Activated T-helper 17 cell treated with anti-CD3 and anti-CD28 coated beads, Interleukin-2, amount 50 U/mL, for 72 hours (primary cell): Measurements from ENCODE around the gene CNFN. TPM values are rescaled to one million over a fixed set of nuclear protein-coding genes. Genes with fewer than 3 reads are reported as not detected.

Experiments
- ATAC-seq: fragments of 150-1000 bp; cut with Tn5 transposase; replicated peaks from 2 replicates; pipeline ENCODE4 v1.10.0; 2021; ENCODE audit warnings: mild to moderate bottlenecking, moderate library complexity
- H3K27ac Mint-ChIP-seq: one replicate; pipeline ENCODE4 v1.8.0; 2022; ENCODE audit warnings: mixed read lengths
- H3K27me3 Mint-ChIP-seq: one replicate; pipeline ENCODE4 v1.8.0; 2022; ENCODE audit warnings: mixed read lengths
- H3K36me3 Mint-ChIP-seq: one replicate; pipeline ENCODE4 v1.8.0; 2022; ENCODE audit warnings: low read depth, mild to moderate bottlenecking, mixed read lengths
- H3K4me1 Mint-ChIP-seq: one replicate; pipeline ENCODE4 v1.8.0; 2022; ENCODE audit warnings: mixed read lengths
- H3K4me3 Mint-ChIP-seq: one replicate; pipeline ENCODE4 v1.8.0; 2022; ENCODE audit warnings: mild to moderate bottlenecking, mixed read lengths
- H3K9me3 Mint-ChIP-seq: one replicate; pipeline ENCODE4 v1.8.0; 2022; ENCODE audit warnings: mixed read lengths
- total RNA-seq, 2 donors: library from RNA; stranded (reverse); gene quantifications; one replicate each; pipeline ENCODE4 v1.2.3, GENCODE V29; 2022

The CNFN gene
- total RNA-seq, 2 donors from 2014 or later = 0.54 TPM; not detected in 1

DNA sequence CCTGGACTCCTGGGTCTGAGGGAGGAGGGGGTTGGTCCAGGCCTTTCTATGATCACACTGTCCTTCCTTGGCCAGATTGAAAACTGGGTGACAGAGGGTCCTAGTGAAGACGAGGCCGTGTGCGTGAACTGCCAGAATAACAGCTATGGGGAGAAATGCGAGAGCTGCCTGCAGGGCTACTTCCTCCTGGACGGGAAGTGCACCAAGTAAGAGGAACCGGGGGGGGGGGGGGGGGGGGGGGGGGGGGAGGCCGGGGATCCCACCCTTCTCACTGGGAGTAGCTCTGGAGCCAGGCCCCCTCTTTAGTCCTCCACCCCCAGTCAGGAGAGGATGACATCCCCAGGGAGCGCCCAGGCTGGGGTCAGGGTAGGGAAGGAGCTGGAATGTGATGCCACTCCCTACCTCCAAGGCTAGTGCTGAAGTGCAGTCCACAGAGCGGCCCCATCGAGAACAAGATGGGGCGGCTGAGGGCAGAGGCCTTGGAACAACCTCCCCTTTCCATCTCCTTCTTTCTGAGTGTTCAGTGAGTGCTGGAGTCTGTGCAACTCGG is 19.4 kb downstream of the CNFN start:
- Mint-ChIP-seq H3K4me3 (no peak overlapping the region), H3K9me3 (no peaks in the 10 kb centered on the region), H3K27me3 (no peaks in the 10 kb centered on the region), H3K4me1 (peaks cover 5% of the 10 kb centered on the region), H3K27ac (no peak overlapping the region), H3K36me3 (no peaks in the 10 kb centered on the region)
- ATAC-seq = no peak

GRCh38 chr19:42370068-42370520 is 20.0 kb downstream of the CNFN start:
- Mint-ChIP-seq H3K27me3 (no peaks in the 10 kb centered on the region), H3K9me3 (no peaks in the 10 kb centered on the region), H3K27ac (no peak overlapping the region), H3K36me3 (no peaks in the 10 kb centered on the region), H3K4me3 (no peak overlapping the region), H3K4me1 (peaks cover 5% of the 10 kb centered on the region)
- ATAC-seq = no peak

GRCh38 chr19:42369433-42370067 is 20.5 kb downstream of the CNFN start:
- Mint-ChIP-seq H3K27ac (no peak overlapping the region), H3K36me3 (no peaks in the 10 kb centered on the region), H3K27me3 (no peaks in the 10 kb centered on the region), H3K4me3 (no peak overlapping the region), H3K9me3 (no peaks in the 10 kb centered on the region), H3K4me1 (peaks cover 5% of the 10 kb centered on the region)
- ATAC-seq = no peak

DNA sequence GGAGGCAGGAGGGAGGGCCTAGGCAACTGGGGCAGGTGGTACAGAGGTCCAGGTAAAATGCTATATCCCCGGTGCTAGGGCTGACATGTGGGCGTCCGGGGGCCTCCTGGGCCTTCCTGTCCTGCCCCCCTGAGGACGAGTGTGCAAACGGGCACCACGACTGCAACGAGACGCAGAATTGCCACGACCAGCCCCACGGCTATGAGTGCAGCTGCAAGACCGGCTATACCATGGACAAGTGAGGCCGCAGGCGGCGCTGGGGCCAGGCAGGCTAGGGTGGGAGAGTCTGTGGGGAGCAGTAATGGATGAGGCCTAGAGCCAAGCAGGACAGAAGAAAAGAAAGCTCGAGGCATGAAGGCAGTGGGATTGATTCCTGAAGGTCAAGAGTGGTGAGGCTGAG is 21.3 kb downstream of the CNFN start:
- Mint-ChIP-seq H3K4me3 (no peak overlapping the region), H3K9me3 (no peaks in the 10 kb centered on the region), H3K4me1 (peaks cover 5% of the 10 kb centered on the region), H3K36me3 (no peaks in the 10 kb centered on the region), H3K27me3 (no peaks in the 10 kb centered on the region), H3K27ac (peak overlapping the region; percentile 22)
- no peak for ATAC-seq

- no peak for ATAC-seq
- Mint-ChIP-seq H3K9me3 (no peaks in the 10 kb centered on the region), H3K27ac (no peak overlapping the region), H3K4me1 (peaks cover 5% of the 10 kb centered on the region), H3K36me3 (no peaks in the 10 kb centered on the region), H3K4me3 (no peak overlapping the region), H3K27me3 (no peaks in the 10 kb centered on the region)
Observed at GRCh38 chr19:42368360-42368759, 21.7 kb downstream of the CNFN start.

GRCh38 chr19:42367929-42368328 is 22.2 kb downstream of the CNFN start:
- Mint-ChIP-seq H3K4me3 (no peak overlapping the region), H3K27me3 (no peaks in the 10 kb centered on the region), H3K9me3 (no peaks in the 10 kb centered on the region), H3K4me1 (peaks cover 5% of the 10 kb centered on the region), H3K27ac (no peak overlapping the region), H3K36me3 (no peaks in the 10 kb centered on the region)
- ATAC-seq = no peak

DNA sequence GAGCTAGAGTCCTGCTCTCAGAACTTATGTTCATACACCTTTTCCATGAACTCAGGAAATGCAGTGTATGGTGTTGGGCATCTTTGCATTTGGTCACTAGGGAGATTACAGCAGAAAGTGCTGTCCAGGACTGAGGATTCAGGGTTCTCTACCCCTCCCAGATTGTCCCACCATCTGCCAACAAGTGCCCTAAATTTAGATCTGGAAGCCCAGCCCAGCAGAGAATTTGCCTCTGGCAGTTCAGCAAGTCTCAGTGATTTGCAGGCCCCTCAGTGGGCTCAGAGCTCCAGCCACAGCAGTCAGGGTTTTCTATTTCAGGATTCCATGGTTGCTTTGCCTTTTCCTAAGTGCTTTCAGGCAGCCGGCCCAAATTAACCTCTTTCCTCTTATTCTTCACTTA is 23.4 kb downstream of the CNFN start:
- Mint-ChIP-seq H3K27ac (no peak overlapping the region), H3K4me1 (peaks cover 5% of the 10 kb centered on the region), H3K36me3 (no peaks in the 10 kb centered on the region), H3K27me3 (no peaks in the 10 kb centered on the region), H3K4me3 (no peak overlapping the region), H3K9me3 (no peaks in the 10 kb centered on the region)
- ATAC-seq = no peak

DNA sequence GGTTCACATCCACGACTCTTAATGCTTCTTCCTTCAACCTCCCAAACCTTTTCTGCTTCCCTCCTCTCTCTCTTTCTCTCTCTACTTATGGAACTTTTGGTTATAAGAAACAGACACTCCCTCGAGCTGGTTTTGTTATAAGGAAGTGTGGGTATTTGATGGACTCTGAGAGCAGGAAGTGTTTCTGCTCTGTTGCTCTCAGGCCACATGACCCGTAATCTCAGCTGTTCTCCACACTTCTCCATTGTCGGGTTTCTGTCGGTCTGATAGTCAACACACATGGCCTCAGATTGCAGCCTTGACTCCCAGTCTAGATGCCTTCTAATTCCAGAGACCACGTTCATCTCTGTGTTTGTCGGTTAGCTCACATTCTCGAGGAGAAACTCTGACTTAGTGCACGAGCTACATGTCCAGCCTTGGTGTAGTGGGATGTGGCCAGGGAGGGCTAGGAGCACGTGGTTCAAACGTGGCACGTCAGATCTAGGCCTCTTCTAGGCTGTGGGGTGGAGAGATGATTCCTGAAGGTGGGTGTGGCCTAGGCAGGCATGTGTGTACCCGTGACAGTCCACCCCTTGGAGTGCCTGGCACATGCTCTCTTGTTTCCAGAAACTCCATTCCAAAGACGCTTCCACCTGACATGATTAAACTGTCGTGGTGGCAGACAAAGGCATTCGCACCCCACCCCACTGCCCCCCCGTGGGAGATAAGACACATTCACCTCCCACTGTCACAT is 26.3 kb downstream of the CNFN start:
- no peaks in the 10 kb centered on the region for H3K9me3 Mint-ChIP-seq
- H3K27me3 Mint-ChIP-seq = no peaks in the 10 kb centered on the region
- no peaks in the 10 kb centered on the region for H3K36me3 Mint-ChIP-seq
- H3K4me3 Mint-ChIP-seq = no peak overlapping the region
- H3K4me1 Mint-ChIP-seq = peaks cover 5% of the 10 kb centered on the region
- H3K27ac Mint-ChIP-seq = no peak overlapping the region
- ATAC-seq = no peak

DNA sequence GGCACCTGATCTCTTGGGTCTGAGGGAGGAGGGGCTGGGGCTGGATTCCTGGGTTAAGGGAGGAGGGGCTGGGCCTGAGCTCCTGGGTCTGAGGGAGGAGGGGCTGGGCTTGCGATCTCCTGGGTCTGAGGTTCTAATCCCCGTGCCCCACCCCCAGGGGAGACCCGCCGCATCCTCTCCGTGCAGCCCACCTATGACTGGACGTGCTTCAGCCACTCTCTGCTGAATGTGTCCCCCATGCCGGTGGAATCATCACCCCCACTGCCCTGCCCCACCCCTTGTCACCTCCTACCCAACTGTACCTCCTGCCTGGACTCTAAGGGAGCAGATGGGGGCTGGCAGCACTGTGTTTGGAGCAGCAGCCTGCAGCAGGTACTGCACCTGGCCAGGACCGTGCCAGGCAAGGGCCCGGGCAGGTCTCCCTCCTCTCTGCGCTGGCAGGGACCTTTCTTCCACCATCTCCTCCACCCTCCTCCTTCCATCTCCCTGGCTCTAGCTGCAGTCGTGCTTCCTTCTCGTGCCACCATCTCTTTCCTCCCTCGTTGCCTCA is 27.1 kb downstream of the CNFN start:
- Mint-ChIP-seq H3K27ac (no peak overlapping the region), H3K4me1 (peaks cover 5% of the 10 kb centered on the region), H3K9me3 (no peaks in the 10 kb centered on the region), H3K4me3 (no peak overlapping the region), H3K36me3 (no peaks in the 10 kb centered on the region), H3K27me3 (no peaks in the 10 kb centered on the region)
- ATAC-seq = no peak

DNA sequence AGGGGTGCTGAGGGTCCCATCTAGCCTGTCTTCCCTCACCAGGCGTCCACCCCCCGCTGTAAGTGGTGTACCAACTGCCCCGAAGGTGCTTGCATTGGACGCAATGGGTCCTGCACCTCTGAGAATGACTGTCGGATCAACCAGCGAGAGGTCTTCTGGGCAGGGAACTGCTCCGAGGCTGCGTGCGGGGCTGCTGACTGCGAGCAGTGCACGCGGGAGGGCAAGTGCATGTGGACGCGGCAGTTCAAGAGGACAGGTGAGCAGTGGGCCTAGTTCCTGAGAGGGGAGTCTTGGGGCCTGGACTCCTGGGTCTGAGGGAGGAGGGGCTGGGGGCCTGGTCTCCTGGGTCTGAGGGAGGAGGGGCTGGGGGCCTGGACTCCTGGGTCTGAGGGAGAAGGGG is 27.8 kb downstream of the CNFN start:
- Mint-ChIP-seq H3K4me1 (no peaks in the 10 kb centered on the region), H3K27ac (no peak overlapping the region), H3K4me3 (no peak overlapping the region), H3K27me3 (no peaks in the 10 kb centered on the region), H3K9me3 (no peaks in the 10 kb centered on the region), H3K36me3 (no peaks in the 10 kb centered on the region)
- no peak for ATAC-seq

- Mint-ChIP-seq H3K4me1 (no peaks in the 10 kb centered on the region), H3K36me3 (no peaks in the 10 kb centered on the region), H3K27me3 (no peaks in the 10 kb centered on the region), H3K4me3 (no peak overlapping the region), H3K27ac (no peak overlapping the region), H3K9me3 (no peaks in the 10 kb centered on the region)
- no peak for ATAC-seq
Observed at GRCh38 chr19:42361545-42361910, 28.6 kb downstream of the CNFN start.

GRCh38 chr19:42360787-42361544 is 29.1 kb downstream of the CNFN start:
- Mint-ChIP-seq H3K36me3 (no peaks in the 10 kb centered on the region), H3K9me3 (no peaks in the 10 kb centered on the region), H3K4me1 (no peaks in the 10 kb centered on the region), H3K27ac (no peak overlapping the region), H3K4me3 (no peak overlapping the region), H3K27me3 (no peaks in the 10 kb centered on the region)
- no peak for ATAC-seq

GRCh38 chr19:42357290-42357689 is 32.8 kb downstream of the CNFN start:
- H3K9me3 Mint-ChIP-seq = no peaks in the 10 kb centered on the region
- no peak overlapping the region for H3K4me3 Mint-ChIP-seq
- no peaks in the 10 kb centered on the region for H3K36me3 Mint-ChIP-seq
- H3K4me1 Mint-ChIP-seq = no peaks in the 10 kb centered on the region
- H3K27me3 Mint-ChIP-seq = no peaks in the 10 kb centered on the region
- no peak for ATAC-seq
- peak overlapping the region; percentile 71 for H3K27ac Mint-ChIP-seq

DNA sequence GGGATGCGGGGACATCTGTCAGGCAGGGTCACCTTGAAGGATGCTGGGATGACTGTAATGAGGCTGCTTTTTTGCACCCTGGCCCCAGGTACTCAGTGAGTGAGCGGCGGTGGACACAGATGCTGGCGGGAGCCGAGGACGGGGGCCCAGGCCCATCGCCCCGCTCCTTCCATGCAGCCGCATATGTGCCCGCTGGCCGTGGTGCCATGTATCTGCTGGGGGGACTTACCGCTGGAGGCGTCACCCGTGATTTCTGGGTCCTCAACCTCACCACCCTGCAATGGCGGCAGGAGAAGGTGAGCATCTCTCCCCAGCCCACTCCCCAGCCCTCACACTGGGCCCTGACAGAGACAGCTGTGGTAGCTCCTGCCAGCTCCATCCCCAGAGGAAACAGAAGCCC is 33.4 kb downstream of the CNFN start:
- no peak for ATAC-seq
- Mint-ChIP-seq H3K36me3 (no peaks in the 10 kb centered on the region), H3K4me3 (no peak overlapping the region), H3K9me3 (no peaks in the 10 kb centered on the region), H3K27ac (no peak overlapping the region), H3K4me1 (peaks cover 4% of the 10 kb centered on the region), H3K27me3 (no peaks in the 10 kb centered on the region)
